GM21529 (cell line): ENCODE results near the gene SDSL.

Source experiments
- ATAC-seq: cut with Tn5 transposase; IDR thresholded peaks from one replicate; pipeline ENCODE4 v1.9.1; 2021; ENCODE audit not compliant: unreplicated experiment

Gene SDSL

DNA sequence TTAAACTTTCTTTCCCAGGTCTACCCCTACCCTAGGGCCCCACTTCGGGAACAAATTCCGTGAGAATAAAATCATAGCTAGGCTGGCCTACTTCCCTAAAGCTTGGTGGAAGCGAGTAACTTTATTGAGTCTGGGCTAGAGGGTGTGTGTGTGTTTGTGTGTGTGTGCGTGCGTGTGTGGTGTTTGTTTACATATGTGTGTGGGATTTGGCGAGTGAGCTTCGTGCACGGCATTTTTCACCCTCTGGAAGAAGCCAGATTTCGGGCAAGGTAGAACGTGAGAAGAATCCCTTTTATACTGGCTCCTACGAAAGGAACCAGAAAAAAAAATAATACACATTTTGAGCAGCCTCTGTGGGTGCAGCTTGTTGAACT lies 57.0 kb downstream of the SDSL start:
- ATAC-seq = no peak

DNA sequence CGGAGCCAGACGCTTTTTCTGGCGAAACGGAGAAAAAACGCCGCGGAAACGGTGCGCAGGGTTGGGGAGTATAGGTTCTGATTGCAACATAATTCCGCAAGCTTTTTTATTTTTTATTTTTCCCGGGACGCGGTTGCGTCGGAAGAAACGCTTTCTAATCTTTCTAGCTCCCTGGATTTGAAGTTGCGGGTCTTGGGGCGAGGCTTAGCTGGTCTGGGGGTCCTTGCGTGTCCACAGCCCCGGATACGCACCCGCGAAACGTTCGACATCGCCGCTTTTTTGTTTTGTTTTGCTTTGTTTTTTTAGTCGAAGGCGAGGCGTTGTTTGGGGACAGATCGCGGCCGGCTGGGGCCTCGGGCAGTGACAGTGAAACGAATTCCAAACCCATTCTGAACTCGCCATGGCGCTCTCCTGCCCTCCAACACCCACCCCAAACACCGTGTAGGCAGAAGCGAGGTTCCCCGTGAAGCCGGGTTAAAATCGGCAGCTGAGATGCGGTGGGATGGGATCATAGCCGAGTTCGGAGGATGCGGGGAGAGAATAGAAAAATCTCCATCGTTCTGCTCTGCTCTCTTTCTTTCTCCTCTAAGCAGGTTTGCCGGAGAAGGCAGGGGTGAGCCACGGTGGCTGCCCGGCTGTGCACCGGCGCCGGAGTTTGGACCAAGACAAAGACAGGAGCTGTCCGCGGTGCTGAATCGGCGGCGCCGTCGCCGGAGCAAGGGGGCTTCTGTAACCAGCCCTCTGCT lies 57.6 kb downstream of the SDSL start:
- ATAC-seq = no peak

DNA sequence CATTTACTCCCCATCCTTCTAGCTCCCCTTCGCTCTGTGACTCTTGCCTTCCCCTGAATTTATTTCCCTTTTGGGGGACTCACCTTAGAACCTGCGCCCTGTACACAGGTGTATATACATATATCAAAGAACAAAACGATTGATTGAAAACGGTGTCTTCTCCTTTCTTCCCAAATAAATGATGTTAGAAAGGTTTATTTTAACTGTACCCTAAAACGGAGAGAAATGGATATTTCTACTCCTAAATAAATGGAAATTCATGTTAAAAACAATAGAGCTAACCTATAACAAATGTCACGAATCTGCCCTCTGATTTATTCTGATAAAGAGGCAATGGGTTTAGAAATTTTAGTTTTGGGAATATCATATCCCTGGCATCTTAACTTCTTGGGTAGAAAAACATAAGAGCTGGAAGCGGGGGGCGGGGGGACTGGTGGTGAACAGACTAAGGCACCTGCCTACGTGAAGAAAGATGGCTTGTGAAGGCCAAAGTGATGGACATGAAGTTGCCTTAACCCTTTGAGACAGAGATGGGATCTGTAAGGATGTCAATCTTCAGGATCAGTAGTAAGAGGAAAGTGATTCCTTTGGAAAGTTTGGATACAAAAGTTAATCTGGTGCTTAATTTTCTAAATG lies 58.3 kb downstream of the SDSL start:
- ATAC-seq = no peak

DNA sequence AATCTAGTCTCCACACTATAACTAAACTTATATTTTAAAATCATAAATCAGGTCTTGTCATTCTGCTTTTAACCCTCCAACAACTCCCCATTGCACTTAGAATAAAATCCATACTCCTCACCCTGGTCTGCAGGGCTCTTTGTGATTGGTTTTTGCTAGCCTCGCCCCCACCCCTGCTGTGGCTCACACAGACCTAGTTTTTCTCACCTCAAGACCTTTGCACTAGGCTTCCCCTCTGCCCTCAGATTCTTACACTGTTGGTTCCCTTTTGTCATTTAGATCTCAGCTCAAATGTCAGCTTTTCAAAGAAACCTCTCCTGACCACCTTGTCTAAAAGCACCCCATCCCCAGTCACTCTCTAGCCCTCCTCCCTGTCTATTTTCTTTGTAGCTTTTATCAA lies 60.2 kb downstream of the SDSL start:
- no peak for ATAC-seq

GRCh38 chr12:113485330-113485729 lies 63.1 kb downstream of the SDSL start:
- ATAC-seq = no peak

- ATAC-seq = no peak
Measured at GRCh38 chr12:113486722-113487121, 64.5 kb downstream of the SDSL start.
